HuH-7 (cell line): ENCODE measurements around the gene EML4.
"Not testable (repeated sequence)": the region's sequence is repeated elsewhere in the genome, so short reads cannot be mapped to it uniquely, and the experiment has no call there.

Experiments used
- DNase-seq: peaks from one replicate; pipeline ENCODE4 v3.0.0; 2011; ENCODE audit warnings: low spot score

The EML4 gene

DNA sequence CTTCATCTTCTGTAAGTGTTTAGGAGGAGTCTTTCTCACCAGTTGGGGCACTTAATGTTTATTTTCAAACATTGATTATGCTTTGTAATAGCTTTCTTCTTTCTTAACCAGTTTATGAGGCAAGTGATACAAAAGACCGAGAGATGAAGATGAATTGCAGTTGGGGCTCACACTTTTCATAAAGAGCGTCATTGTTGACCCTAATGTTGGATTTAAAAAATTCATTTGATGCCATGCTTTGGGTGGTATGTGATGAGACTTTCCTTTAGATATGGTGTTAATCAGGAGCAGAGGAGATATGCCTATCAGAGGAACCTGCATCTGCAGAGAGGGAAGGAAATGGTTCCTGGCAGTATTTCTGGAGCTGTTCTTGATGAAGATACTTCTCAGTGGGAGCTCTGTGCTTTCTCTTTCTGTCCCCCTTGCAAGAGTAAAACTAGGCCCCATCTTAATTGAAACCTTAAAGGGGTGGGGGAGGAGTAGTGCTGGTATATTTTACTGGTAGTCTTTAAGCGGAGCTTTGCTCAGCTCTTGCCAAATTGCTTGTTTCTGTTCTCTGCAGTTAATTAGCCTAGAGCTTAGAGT is 2.3 kb downstream of the EML4 start:
- no peak for DNase-seq

DNA sequence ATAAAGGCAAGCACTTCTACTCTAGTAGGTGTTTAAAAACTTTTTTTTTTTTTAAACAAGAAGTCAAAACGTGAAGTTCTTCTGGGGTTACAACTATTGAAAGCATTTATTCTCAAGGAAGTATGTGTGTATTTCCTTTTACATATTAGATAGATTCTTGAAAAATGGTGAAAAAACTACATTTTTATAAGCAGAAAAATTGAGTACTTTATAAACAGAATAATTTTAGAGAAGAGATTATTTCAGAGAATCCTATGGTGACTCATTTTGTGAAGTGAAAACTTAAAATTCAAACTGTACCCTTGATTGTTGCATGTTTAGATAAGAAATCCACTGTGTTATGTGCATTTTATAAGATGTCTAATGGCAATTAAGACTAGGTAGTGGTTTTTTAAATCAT is 2.9 kb downstream of the EML4 start:
- no peak for DNase-seq

DNA sequence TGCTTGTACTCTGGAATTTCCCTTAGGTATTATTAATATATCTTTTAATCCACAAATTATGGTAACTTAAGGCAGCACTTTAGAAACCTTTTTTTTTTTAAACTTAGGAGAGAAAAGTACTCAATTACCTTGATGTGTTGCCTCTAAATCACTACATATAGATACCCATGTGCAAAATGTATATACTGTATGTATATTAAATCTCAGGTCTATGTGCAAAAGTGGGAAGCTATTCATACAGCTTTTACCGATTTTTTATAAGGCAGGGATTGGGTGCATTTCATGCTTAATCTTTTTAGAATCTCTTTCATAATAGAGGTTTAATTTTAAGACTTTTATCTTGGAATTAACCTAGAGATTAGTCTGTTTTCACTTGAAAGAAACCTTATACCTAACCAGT is 3.4 kb downstream of the EML4 start:
- no peak for DNase-seq

DNA sequence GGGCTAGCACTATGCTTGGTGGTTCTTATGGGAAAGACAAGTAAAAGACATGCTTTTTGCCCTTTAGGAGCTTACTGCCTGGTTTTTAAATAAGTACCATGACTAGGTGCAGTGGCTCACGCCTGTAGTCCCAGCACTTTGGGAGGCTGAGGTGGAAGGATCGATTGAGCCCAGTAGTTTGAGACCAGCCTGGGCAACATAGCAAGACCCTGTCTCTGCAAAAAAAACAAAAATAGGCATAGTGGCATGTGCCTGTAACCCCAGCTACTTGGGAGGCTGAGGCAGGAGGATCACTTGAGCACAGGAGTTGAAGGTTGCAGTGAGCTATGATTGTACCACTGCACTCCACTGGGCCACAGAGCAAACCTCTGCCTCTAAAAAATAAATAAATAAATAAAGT is 4.3 kb downstream of the EML4 start:
- DNase-seq: not testable (repeated sequence)

DNA sequence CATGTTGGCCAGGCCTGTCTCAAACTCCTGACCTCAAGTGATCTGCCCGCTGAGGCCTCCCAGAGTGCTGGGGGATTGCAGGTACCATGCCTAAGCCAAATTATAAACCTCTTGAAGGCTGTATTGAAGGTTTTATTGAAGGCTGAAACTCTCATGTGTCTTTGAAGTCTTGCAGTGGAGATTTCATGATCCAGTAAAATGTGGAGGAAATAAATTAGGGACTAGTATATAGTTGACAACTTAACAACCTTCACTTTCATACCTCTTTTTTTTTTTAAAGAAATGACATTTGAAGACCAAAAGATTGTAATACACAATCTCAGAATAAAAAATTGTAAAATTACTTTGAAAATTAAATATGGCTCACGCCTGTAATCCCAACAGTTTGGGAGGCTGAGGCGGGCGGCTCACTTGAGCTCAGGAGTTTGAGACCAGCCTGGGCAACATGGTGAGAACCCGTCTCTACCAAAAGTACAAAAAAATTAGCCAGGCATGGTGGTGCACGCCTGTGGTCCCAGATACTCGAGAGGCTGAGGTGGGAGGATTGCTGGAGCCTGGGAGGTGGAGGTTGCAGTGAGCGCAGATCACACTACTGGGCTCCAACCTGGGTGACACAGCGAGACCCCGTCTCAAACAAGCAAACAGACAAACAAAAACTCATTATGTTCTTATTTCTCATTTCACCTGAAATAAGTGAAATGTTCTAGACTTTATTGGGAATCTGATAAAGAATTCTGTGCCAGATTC is 8.0 kb downstream of the EML4 start:
- no peak for DNase-seq

DNA sequence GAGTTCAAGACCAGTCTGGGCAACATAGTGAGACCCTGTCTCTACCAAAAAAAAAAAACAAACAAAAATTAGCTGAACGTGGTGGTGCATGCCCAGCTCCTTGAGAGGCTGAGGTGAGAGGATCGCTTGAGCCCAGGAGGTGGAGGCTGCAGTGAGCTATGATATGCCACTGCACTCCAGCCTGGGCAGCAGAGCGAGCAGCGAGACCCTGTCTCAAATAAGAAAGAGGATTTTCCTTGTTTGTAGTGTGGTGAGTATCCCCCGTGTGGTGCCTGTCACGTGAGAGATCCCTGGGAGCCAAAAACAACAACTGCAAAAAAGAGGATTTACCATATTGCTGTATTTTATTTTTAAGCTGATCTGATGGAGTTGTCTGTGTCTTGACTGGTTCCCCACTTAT is 9.2 kb downstream of the EML4 start:
- no peak for DNase-seq

DNA sequence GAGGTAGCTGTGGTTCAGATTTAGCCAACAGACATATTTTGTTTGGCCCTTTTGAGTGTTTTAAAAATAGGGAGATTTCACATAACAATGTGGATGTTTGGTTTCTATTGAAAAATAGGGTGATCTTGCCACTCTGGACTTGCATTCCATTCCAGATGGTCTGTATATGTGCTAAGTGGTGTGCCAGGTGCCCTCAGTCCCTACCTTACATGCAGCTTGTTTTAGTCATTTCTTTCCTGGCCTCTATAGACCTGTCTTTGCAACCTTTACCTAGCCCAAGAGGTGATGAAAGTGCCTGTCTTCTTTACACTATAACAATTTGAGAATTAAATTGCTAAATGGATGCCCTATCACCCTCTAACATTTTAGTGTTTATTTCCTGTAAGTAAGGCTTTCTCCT is 11.1 kb downstream of the EML4 start:
- DNase-seq: no peak

DNA sequence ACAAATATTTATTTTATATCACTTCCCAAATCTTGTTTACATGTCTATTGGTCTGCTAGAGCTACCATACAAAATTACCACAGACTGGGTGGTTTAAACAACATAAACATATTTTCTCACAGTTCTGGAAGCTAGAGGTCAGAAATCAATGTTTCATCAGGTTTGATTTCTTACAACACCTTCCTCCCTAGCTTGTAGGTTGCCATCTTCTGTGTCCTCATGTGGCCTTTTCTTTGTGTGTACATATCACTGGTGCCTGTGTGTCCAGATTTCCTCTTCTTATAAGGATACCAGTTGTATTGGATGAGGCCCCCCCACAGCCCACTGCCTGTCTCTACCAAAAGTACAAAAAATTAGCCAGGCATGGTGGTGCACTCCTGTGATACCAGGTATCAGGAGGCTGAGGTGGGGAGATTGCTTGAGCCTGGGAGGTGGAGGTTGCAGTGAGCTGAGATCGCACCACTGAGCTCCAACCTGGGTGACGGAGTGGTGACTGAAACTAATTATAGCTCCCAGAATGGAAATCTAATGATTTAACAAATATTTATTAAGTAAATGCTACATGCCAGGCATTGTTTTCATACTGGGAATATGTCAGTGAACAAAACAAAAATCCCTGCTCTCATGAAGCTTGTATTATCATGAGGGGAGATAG is 13.6 kb downstream of the EML4 start:
- DNase-seq: no peak

DNA sequence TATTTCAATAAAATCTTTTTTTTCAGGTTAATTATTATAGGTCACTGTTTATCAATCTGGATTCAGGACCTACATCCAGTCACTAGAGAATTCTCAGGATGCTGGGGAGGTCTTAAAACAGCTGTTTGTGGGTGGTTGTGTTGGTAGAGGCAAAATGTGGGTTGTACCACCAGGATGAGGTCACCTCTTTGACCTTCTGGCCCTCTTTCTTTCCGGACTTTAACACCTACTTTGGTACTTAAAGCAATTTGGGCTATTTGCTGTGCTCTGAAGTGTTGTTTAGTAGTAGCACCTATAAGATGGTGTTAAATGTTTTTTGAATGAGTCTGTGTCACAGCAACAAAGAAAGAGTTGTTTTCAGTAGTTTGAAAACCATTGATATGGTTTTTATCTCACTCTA is 14.6 kb downstream of the EML4 start:
- DNase-seq: no peak

DNA sequence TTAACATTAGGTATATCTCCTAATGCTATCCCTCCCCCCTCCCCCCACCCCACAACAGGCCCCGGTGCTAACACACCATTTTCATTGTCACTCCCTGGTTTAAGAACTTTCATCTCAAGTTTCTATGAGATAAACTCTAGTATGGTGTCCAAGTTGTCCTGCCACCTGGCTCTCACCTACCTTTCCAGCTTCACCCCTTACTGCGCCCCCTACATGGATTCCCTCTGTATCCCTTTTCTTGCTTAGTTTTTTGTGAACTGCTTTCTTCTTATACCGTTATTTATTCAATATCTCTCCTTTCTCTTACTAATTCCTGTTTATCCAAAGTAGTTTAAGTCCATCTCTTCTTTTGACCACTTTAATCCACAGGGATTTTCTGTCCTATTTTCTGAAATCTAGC is 15.2 kb downstream of the EML4 start:
- DNase-seq: no peak

DNA sequence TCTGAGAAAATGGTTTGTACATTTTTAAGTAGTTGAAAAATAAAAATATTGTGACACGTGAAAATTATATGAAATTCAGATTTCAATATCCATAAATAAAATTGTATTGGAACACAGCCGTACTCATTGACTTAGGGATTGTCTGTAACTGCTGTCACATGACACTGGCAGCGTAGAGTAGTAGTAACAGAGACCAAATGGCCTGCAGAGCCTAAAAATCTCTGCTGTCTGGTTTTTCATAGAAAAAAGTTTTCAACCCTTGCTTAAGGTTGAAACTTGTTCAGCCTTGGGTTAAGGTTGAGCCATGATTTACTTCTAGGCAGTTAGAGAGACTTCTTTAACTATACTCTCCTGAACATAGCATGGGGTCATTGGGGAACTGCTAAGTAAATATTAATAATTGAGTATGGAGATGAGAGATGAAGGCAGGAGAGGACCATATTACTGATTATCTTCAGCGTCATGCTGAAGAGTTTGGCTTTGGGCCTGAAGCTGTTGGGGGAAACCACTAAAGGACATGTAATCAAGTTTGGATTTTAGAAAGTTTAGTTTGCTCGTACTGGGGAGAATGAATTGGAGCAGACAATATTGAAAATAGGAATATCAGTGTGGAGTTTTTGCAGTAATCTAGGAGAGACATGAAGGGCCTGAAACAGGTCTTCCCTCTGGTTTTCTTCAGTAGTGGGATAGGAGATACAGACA is 16.2 kb downstream of the EML4 start:
- DNase-seq: no peak

DNA sequence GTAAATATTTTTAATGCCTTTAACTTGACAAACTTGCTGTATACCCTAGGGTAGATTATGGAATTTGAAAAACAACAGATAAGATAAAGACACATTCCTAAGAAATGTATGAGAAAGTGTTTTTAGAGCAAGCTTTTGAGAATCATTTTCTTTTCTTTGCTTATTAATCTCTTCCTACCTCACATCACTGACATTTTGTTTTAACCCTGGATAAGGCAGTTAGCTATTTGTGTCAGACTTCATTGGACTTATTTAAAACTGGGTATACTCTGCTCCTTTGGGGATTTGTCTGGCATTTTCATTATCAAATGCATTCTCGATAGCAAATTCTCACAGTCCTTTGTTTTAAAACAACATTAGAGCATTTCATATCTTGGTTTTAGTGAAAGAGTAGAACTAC is 17.2 kb downstream of the EML4 start:
- DNase-seq: no peak

DNA sequence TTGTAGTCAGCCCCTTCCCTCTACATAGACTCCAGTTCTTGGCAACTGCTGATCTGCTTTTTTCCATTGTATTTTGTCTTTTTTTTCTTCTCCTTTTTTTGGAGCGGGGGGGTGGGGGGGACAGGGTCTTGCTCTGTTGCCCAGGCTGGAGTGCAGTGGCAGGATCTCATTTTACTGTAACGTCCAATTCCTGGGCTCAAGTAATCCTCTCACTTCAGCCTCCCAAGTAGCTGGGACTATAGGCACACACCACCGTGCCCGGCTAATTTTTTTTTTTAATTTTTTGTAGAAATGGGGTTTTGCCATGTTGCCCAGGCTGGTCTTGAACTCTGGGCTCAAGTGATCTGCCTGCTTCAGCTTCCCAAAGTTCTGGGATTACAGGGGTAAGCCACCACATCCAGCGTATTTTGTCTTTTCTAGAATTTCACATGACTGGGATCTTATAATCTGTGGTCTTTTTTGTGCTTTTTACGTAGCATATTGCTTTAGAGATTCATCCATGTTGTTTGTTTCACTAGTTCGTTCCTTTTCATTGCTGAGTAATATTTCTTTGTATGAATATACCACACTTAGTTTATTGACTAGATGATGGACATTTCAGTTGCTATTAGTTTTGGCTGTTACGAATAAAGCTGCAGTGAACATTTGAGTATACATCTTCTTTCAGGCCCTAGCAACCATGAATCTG is 17.9 kb downstream of the EML4 start:
- DNase-seq: no peak

DNA sequence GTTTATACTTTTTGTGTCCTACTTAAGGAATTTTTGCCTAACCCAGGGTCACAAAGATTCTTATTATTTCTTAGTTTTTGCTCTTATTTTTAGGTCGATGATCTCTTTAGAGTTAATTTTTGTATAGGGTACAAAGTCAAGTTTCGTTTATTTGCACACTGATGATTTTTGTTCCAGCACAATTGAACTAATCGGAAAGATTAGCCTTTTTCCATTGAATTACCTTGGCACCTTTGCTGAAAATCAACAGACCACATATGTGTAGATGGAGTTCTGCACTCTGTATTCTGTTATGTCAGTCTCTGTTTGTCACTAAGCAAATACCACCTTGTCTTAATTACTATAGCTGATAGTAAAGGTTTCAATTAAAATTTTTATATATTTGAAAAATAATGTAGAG is 18.7 kb downstream of the EML4 start:
- no peak for DNase-seq

DNA sequence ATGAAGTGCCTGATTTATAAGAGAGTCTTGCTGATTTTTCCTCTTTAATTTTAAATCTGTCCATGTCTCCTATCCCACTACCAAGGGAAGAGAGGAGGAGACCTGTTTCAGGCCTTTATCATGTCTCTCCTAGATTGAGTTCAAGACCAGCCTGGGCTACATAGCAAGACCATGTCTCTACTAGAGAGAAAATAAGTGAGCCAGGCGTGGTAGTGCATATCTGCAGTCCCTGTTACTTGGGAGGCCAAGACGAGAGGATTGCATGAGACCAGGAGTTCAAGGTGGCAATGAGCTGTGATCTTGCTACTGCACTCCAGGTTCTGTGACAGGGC is 20.0 kb downstream of the EML4 start:
- no peak for DNase-seq

DNA sequence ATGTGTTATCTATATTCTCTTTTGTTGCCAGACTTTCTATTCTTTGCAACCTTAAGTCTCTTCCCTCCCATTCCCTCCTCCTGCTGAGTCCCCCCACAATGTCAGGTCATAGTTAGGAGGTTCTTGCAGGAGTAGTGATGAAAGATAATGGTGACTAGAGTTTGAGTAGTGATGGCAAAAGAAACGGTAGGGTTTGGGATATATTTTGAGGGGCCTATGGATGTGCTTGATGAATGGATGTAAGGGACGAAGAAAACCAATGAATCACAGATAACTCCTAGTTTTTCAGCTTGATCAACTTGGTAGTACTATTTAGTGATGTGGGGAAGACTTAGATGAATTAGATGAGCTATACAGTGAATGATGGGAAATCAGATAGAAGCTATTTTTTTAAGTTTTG is 21.0 kb downstream of the EML4 start:
- DNase-seq: no peak

DNA sequence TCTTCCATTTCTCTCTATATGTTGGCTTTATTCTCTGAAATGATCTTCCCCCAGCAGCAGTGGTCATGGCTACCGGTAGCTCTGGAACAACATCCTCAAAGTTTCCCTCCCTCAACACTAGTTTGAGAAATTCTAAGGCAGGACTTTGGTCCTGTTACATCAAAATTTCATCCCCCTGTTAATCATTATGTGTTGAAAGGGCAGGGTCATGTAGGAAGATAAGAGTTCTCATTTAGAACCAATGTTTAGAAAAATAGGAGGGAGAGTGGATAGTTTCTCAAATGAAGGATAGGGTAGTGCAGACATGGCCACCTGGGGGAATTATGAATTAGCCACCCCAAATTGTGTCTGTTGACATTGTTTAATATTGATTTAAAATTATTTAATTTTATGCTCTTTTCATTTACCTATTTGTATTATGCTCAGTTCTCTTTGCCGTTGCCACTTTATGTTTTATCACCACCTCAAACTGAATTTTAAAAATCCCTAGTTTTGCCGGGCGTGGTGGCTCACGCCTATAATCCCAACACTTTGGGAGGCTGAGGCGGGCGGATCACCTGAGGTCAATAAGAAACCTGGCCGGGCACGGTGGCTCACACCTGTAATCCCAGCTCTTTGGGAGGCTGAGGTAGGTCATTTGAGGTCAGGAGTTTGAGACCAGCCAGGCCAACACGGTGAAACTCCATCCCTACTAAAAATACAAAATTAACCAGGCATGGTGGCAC is 22.3 kb downstream of the EML4 start:
- peak; percentile 10 for DNase-seq

DNA sequence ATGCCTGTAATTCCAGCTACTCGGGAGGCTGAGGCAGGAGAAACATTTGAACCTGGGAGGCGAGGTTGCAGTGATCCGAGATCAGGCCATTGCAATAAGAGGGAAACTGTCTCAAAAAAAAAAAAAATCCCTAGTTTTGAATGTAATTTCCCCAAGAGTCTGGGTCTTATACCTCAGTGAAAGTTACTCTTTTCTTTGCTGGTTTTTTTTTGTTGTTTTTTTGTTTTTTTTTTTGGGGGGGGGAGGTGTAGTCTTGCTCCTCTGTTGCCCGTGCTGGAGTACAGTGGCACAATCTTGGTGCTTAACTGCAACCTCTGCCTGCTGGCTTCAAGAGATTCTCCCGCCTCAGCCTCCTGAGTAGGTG is 22.8 kb downstream of the EML4 start:
- no peak for DNase-seq

DNA sequence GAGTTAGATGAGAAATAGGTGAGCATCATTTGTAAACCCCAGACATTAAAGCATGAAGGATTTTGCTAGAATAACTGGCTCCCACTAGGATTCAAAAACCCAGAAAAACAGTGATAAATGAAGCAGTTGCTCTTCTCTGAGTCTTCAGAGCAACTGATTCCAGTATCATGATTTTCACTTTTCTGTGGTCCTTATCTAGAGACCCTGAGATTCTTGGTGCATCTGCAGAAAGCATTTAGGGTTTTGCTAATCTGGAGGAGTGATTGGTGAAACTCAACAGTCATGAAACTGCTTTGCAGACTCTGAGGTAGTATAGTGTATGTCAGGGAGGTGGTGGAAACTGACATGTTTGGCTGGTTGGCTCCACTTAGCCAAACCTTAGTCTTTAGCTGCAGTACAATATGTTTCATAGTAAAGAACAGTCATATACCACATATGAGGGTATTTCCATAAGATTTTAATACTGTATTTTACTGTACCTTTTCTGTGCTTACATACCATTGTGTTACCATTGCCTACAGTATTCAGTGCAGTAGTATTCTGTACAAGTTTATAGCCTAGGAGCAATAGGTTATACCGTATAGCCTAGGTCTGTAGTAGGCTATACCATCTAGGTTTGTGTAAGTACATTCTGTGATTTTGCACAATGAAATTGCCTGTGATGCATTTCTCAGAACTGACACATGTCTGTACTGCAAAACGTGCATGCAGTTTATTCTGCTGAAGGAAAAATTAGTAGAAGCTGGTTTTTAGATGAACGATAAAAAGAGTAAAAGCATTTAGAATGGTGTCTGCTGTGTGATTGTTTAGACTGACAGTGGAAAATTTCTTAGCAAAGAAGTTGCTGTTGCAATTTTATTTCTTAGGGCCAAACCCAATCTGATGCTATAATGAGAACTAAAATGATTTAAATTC is 23.8 kb downstream of the EML4 start:
- no peak for DNase-seq

DNA sequence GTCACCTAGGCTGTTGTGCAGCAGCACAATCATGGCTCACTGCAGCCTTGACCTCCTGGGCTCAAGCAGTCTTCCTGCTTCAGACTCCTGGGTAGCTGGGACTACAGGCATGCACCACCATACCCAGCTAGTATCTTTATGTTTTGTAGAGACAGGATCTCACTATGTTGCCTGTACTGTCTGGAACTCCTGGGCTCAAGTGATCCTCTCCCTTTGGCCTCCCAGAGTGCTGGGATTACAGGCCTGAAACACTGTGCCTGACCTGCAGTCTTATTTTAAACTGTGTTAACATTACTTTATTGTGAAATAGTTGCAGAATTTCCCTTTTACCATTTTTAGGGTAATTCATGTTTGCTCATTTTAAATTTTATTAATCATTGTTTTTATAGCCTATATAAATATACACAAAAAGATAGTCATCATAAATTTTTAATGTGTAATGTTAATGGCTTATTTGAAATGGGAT is 24.6 kb downstream of the EML4 start:
- DNase-seq: no peak

DNA sequence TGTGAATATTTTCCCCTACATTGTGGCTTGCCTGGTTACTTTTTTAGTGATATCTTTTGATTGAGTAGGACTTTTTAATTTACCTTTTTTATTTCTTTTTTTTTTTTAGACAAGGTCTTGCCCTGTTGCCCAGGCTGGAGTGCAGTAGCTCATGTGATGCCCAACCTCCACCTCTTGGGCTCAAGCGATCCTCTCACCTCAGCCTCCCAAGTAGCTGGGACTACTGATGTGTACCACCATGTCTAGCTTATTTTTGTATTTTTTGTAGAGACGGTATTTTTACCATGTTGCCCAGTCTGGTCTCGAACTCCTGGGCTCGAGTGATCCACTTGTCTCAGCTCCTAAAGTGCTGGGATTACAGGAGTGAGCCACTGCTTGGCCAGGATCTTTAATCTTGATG is 25.3 kb downstream of the EML4 start:
- no peak for DNase-seq
